GM13976 (cell line): Measurements from ENCODE around the gene PLXNB3.
A peak's percentile ranks its signal among the peaks of the same experiment; 100 is the strongest.

ENCODE experiments used
- DNase-seq: peaks from one replicate; pipeline ENCODE4 v3.0.0; 2012; ENCODE audit warnings: low spot score
- CTCF ChIP-seq: IDR thresholded peaks from 2 replicates; pipeline ENCODE4 v1.5.1; 2012; ENCODE audit warnings: borderline replicate concordance, mild to moderate bottlenecking; ENCODE audit not compliant: insufficient read depth; ENCODE audit errors: extremely low read depth, missing control alignments, control extremely low read depth
- in situ Hi-C: fragments of 300-500 bp; cut with MboI; formaldehyde crosslinking; loops from one replicate; pipeline ENCODE4 v1.12.0; 2022; ENCODE audit warnings: low sequenced_read_pairs, mixed read lengths, inconsistent platforms; ENCODE audit not compliant: unreplicated experiment

Gene PLXNB3

GRCh38 chrX:153766871-153767673 is 3.0 kb downstream of the PLXNB3 start:
- in situ Hi-C loops: no loop called here
- DNase-seq: peak; percentile 12

GRCh38 chrX:153767674-153768055 is 3.6 kb downstream of the PLXNB3 start:
- in situ Hi-C loops: no loop called here
- no peak for DNase-seq
- TF ChIP-seq CTCF: no peak

More at GRCh38 chrX:153766871-153767673, 3.0 kb downstream of the PLXNB3 start:
- no peak for TF ChIP-seq CTCF

GRCh38 chrX:153768311-153769157 is 4.5 kb downstream of the PLXNB3 start:
- no peak for TF ChIP-seq CTCF

GRCh38 chrX:153769158-153769864 is 5.3 kb downstream of the PLXNB3 start:
- DNase-seq: peak; percentile 17
- TF ChIP-seq CTCF: no peak
- in situ Hi-C loops: no loop called here

More at GRCh38 chrX:153768311-153769157, 4.5 kb downstream of the PLXNB3 start:
- DNase-seq: peak; percentile 34
- in situ Hi-C loops: no loop called here

- peak; percentile 28 for DNase-seq
- in situ Hi-C loops: no loop called here
Observed at GRCh38 chrX:153769865-153770600, 6.0 kb downstream of the PLXNB3 start.

More at GRCh38 chrX:153769865-153770600, 6.0 kb downstream of the PLXNB3 start:
- no peak for TF ChIP-seq CTCF
